Fibroblast of skin of scalp (primary cell): Measurements from ENCODE around the gene PPP1CA.

ENCODE experiments used
- DNase-seq: peaks from one replicate; pipeline ENCODE4 v3.0.0-alpha.2; 2013

Gene PPP1CA

DNA sequence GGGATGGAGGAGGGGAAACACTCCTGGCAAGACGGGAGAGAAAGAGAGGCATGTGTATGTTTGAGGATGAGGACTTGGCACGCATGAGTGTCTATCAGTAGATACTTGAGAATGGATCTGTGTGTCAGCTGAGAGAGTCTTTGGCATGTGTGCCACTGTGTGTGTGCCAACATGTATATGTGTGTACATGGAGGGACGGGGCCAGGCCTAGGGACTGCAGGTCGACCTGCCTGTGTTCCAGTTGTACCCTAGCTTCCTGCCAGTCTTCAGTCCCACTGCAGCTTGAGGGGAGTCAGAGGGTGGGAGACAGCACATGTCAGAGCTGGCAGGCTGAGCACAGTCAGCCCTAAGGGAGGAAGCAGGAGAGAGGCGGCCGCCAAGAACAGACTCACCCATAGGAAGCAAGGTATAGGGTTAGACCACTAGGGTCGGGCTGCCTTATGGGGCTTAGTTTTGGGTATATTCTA is 33.9 kb downstream of the PPP1CA start:
- no peak for DNase-seq

DNA sequence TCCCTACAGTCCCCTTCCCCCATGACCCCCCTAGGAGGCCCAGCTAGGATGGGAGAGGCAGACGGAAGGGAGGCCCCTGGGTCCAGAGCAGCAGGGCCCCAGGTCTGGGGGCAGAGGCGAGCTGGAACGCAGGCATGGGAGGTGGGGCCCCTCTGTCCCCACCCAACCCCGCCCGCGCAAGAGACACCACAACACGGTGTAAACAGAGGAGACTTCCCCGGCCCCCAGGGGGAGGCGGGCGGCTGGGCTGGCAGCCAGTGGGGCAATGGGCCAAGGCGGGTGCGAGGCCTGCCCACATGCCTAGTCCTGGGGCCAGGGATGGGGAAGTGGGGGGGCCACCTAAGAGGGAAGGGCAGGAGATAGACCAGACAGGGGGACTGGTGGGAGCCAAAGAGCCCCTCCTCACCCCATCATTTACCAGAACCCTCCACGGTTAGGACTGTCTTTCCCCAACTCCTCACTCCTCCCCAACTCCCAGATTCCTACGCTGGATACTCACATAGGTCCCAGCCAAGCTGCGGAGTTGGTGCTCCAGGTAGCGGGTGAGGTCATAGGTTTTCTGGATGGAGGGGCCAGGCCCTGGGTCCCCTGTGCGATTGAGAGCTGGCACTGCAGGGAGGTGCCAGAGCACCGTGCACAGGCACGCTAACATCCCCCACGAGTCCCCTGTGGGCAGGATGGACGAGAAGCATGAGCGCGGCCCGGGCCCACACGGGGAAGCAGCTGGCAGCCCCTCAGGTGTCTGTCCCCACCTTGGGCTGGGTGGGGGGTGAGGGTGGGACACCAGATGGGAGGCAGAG is 34.5 kb downstream of the PPP1CA start:
- no peak for DNase-seq

DNA sequence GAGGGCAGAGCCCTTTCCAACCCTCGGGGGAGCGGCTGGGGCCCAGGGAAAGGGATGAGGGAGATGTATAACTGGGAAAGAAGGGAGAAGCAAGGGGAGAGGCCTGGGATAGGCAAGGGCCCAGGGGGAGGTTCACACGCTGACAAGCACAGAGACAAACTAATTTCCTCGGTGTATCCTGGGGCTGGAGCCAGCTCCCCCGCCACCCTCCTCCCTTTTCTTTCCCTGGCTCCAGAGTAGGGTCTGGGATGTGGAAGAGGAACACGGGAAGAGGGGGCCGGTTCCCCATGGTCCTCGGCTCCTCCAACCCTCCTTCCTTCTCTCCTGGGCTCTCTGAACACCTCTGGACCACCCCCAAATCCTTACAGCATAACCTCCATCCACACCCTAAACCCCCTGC is 35.1 kb downstream of the PPP1CA start:
- DNase-seq: no peak

DNA sequence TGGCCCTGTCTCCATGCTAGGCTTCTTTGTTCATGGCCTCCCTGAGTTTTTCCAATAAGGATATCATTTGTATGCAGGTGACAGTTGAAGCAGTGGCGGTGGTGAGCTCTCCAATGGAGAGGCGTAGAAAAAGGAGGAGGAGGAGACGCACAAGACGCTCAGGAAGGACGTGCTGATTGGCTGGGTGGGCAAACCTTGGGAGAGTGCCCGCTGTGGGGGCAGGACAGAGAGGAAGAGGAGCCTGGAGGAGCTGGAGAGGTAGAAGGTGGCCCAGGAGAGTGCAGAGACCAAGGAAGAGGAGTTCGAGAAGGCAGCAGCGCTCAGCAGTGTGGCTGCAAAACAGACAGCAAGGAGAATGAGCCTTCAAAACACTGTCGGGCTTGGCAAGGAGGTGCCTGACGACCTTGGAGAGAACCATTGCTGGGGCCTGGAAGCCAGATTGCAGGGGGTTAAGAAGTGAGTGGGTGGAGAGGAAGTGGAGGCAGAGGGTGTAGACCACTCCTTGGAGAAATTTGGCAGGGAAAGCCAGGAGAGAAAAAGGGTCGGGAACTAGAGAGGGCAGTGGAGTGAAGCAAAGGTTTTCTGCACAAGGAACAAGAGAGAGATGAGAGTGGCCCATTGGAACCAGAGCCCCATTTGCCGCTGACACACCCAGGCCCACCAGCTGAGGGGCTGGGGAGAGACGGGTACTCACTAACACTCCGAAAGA is 35.8 kb downstream of the PPP1CA start:
- DNase-seq: no peak

DNA sequence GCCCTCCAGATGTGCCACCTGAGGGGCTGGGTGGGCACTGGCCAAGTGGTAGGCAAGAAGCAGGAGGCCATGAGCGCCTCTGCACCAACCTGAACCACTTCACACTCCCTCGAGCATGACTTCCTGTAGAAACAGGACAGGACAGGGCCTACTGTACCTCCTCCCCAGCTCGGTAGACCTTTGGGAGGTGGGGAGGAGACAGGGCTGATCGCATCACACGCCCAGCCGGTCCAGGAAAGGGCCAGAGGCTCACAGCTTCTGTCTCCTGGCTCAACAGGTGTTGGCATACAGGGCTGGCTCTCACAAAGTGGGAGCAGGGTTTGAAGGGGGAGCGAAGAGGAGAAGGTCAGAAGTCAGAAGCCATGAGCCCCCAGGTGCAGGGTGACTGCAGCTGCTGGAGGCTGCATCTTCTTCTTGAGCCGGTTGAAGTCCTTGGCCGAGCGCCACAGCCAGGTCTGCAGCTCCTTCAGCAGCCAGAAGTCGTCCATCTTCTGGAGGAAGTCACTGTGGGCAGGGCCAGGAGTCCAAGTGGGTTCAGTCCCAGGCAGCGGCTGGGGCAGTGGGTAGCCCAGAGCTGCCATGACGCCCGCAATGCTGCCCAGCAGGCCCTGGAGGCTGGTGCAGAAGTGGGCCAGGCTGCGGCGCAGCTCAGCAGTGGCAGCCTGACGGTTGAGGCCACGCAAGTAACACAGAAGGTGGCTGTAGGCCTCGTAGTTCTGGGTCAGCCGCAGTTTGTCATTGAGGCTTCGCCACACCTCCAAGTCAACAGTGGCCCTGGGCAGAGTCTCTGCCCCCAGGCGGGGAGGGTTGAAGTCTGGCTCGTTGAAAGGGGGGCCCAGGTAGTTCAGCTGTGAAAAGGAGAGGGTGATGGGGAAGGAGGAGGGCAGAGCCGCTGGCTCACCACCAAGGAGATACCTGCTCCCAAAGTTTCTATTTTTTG is 36.6 kb downstream of the PPP1CA start:
- no peak for DNase-seq

DNA sequence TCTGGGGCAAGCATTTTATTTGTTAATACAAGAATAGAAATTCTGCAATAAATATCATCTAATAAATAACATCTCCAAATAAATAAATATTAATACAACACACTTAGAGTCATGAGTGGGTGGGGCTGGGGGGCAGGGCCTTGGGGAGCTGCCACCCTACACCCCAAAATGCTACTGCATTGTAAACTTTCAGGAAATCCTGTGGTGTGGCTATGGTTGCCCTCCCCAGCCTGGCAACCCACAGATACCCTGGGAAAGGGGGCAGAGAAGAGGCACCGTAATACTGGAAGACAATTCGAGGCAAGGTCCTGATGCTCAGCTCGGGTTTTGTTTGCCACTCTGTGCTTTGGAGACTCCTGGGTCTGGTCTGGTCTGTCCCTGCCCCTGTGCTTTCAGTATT is 37.5 kb downstream of the PPP1CA start:
- DNase-seq: no peak

DNA sequence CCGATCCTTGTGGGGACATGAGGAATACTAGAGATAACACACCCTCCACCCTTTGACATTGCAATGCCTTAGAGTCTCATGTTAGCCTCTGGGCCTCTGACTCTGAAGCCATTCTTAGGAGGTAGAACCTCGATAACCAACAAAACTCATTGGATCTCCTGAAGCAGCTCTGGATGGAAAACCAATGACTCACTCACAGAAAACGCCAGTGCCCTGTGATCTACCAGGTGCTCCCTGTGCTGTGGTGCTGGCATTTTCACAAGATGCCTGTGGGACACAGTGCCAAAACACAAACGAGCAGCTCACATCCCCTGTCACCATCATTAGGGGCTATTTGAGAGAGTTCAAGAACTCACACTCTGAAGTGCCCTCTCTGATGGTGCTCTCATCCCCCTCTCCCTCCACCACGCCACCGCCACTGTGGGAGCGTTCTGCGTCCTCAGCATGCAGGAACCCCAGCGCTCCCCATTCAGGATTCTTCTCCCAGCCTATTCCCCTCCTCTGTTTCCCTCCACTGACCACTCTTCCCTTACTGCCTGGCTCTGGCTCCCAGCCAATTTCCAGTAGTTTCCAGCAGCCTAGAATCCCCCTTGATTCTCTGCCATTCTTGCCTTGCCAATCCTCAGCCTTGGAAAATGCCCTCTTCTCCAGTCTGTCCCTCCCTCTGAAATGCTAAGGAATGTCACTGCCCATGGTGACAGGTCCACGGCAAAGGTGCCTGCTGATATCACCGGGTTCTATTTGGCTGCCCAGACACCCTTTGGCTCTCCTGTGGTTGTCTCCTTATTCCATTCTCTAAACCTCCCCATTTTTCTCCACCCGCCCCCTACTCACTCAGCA is 43.6 kb downstream of the PPP1CA start:
- DNase-seq: no peak

DNA sequence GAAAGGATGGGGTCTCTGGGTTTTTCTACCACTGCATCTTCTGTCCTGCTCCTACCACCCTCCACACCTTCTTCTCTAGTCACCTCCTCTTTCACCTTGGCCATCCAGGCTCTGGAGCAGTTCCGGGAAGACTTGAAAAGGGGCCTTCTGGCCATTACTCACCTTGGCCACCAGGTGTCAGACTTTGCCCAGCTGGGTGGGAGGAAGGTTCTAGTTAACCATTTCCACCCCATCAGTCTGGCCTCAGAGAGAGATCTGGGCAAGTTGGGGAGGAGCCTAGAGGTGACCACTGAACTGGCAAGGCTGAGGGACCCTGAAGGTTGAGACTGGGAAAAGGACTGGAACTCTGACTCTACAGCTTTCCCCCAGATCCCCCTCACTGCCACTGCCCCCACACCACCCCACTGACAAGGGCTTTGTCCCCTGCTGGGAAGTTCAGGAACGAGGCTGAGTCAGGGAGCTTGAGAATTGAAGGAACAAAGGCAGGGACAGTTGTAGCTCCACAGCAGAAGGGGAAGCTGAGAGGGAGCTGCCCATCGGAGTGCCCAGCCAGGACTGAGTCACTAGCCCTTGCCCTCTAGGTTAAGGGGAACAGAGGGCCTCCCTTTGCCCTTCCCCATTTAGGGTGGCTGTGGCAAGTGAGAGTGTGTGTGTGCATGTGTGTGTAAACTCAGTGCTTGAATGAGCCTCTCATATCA is 44.6 kb downstream of the PPP1CA start:
- peak; percentile 81 for DNase-seq

DNA sequence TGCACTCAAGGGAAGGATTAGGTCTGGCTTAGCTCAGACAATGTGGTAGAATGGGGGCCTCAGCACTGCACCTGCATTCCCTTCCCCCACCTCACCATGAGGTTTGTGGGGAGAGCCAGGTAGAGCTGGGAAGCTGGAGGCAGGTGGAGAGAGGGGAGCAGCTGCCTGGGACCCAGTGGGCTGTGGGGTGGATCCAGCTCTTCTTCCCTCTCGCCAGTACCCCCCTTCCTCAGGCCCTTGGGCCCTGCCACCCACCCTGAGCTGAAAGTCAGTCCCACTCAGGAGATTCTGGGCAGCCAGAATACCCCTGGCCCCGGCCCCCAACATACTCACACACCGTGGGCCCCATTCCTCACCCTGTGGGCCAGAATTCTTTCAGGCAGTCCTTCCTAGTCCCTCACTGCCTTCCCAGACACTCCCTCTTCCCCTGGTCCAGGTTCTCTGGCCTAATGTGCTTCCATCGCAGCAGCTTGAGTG is 45.2 kb downstream of the PPP1CA start:
- no peak for DNase-seq

DNA sequence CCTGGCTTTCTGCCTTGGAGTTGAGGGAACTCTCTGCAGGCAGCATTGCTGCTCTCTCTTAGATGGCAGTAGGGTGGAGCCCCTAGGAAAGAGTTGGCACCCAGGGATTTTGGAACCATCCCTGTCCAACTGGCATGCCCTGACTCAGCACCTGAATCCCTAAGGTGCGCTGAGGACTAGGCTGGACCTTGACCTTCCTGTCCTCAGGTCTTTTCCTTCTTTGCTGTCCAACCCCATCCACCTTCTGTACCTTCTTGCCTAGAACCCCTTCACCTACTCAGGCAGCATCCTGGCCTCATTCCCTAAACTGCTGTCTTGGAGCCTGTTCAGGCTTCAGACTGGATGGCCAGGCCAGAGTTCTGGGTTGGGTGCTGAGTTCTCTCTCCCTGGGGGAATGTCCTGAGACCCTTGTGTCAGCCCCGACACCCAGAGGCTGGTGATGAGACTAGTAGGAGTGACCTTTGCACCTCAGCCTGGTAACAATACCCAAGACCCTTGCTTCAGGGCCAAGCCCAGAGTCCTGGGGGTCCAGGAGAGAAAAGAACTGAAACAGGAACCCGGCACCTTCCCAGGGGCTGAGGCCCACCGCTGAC is 45.8 kb downstream of the PPP1CA start:
- DNase-seq: no peak

DNA sequence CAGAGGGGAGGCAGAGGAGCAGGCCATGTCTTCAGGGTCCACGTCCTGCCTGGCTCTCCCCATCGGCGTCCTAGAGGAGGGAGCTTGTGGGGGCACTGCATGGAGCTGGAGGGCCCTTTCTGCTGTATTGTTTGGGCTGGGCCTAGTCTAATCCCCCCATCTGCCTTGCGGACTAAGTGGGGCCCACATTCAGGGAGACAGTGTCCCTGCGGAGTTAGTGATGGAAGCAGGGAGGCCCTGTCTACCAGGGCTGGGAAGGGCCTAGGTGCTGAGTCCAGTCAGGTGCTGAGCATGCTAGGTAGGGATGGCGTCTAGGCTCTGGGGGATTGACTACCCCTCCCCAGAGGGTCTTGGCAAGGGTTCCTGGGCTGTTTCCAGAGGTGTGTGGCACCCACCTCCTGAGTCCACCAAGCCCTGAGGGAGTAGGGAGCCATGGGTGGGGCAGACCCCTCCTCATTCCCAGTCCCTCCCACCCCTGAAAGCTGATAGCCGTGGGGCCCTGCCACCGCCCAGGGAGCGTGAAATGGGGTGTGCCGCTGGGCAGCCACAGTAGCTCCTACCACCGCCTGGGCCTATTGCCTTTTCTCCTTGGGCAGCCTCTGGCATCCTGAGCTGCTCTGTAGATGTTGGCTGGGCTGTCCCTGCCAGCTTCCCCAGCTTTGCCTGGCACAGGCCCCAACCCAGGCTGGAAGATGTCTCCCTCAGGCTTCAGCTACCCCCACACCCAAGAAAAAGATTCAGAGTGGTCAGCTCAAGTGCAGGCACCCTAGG is 46.5 kb downstream of the PPP1CA start:
- DNase-seq: no peak

DNA sequence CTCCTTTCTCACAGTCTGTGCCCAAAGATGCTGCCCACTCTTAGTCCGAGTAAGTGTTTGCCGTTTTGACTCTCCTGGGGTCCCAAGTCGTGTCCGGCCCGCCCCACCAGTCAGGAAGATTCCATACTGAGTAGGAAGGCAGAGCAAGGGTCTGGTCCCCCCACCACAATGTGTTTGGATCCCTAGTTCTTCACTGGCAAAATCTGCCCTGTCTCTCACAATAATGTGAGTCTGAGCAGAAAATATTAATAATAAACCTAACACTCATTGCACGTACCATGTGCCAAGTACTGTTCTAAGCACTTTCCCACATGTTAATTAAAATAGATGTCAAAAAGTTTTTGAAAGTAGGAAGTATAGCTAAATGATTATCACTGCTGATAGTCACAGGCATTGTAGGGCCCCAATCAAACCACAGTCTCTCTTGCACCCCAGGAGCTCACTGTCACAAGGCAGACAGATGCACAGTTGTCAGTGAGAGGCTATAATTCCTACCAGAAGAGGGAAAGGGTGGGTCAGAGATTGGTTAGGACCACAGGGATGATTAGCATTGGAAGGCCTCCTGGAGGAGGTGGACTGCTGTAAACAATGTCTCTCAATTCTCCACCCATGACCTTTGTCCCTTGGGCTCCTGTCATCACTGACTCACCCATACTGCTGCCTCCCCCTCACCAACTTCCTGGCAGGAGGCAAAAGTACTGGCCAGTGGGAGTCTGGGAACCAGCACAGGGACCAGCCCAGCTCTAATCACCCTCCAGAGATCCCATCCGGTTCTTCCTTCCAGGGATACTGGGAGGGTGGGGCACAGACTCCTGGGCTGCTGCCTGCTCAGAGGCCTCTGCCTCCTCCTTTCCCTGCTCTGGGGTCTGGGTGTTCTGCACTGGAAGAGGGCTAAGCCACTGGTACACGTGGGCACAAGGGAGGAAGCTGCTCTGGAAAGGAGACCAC is 47.3 kb downstream of the PPP1CA start:
- peak; percentile 93 for DNase-seq

DNA sequence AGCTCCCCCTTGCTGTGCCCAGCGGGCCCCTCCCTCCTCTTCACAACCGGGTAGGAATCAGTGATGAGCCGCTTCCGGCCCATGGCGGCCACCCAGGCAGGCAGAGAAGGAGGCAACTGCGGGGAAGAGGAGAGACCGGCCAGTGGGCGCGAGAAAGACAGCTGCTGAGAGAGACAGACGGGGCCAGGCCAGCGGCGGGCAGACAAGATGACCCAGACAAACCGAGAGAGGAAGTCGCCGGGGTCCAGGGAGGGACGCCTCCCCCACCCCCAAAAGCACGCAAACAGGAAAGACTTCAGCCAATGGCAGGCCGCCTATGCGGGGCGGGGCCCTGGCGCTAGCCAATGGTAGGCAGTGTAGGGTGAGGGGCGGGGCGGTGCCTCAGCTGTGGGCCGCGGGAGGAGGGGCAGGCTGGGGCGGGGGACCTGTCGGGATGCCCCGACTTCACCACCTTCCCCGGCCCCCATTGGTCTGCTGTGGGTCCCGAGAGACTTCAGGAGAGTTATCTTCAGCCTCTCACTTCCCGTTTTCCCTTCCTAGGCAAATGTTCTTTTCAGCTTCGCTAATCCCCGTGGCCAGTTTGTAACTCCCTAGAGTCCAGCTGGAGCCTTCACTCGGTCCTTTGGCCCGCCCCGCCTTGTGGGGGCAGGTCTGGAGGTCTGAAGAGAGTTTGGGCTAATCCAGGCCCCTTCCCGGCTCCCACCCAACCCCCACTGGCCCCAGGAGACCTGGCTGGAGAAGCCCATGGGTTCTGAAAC is 48.2 kb downstream of the PPP1CA start, which contains the start of gene POLD4:
Gene POLD4 (minus strand): TSS at position 230 of the 758 bp plus-strand sequence. CDS start 147 bp downstream, at position 83.
- DNase-seq: peak; percentile 97

DNA sequence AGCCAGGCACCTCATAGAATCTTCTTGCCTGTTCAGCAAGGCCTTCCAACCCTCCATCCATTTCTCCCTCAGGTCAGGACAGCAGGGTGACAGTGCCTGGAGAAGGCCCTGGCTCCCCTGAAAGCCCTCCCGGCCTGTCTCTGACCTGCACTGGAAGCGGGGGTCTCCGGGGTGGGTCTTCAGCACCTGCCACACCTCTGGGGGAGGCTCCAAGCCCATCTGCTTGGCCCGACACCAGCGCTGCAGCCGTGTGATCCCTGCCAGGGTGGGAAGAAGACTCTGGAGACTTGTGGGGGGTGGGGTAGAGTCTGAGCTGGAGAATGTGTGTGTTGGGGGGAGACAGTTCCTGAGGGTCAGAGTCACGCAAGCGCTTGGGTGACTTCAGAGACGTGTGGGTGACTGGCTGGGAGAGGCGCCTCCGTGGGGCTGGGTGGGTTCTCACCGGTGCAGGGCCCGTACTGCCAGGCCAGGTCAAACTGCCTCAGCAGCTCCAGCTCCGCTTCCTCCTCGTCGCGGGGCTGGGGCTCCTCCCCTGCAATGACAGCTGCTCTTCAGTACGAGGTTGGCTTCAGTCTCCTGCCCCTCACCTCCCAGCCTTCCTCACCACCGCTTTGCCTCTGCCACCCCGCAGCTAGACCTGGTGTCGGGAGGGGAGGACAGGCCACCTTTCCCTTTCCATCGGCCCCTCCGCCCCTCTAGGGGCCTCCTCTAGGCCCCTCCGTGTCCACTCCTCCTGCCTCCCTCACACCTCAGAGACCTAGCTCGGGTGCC is 48.9 kb downstream of the PPP1CA start:
- no peak for DNase-seq

DNA sequence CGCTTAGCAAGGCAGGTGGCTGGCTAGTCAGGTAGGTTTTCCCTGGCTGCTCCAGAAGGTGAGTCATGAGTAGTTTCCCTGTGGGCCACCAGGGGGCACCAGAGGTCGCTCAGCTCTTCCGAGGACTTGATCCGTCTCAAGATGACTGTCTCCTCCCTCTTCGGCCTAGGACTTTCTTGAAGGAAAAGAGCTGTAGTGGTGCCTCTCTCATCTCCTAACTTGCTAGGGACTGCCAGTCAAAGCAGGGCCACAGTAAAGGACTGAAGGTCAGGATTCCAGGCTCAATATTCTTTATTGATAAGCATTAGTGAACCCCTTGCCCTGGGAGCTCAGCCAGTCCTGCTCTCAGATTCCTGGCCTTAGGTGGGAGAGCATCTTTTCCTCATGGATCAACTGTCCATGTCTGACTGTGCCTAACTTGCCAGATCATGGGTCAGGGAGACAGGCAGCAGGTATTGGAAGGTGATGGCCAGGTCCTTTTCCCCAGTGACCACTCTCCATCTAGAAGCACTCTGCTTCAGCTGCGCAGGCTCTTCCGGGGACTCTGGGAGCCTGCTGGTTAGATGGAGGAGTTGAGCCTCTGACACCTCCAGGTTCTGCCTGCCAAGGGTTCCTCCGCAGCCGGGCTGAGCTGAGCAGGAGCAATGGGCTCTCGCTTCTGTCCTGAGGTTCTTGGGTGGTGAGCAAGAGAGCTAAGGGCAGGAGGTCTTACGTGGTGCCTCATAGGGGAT is 50.2 kb downstream of the PPP1CA start:
- DNase-seq: peak; percentile 78

DNA sequence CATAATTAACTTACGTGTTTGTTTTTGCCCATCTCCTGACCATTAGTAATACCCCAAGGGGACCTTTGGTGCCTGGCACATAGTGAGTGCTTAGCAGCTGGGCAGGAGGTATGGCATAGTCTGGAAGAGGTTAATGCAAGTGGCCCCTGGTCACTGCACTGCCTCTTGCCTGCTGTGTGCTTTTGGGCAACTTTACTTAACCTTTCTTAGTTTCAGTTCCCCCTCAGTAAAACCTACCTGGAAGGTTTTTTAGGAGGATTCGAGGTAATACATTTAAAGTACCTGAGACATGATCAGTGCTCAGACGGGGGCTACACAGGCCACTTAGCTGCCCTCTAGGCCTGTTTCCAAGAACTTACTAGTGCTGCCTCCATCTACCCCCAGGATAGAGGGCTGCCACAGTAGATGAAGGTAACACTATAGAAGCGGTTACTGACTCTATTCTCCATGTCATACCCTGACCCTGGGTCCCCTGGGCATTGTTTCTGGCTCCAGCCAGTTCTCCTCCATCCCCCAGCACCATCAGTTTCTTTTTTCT is 51.7 kb downstream of the PPP1CA start:
- no peak for DNase-seq
